ENCODE results near the gene MAGEA9.
A peak's percentile ranks its signal among the peaks of the same experiment; 100 is the strongest.
"Not testable (repeated sequence)": the region's sequence is repeated elsewhere in the genome, so short reads cannot be mapped to it uniquely, and the experiment has no call there.

MAGEA9 gene

GRCh38 chrX:149818652-149819051 is 36.9 kb downstream of the MAGEA9 start:
- DNase-seq, result no peak

- no peak for DNase-seq
Measured at GRCh38 chrX:149819371-149819770, 37.6 kb downstream of the MAGEA9 start.

- peak; percentile 14 for DNase-seq
Measured at GRCh38 chrX:149825424-149825823, 43.7 kb downstream of the MAGEA9 start.

- DNase-seq, result no peak
Measured at GRCh38 chrX:149827254-149827653, 45.5 kb downstream of the MAGEA9 start.

GRCh38 chrX:149829751-149830191 is 48.0 kb downstream of the MAGEA9 start:
- DNase-seq, result no peak

- no peak for DNase-seq
Measured at GRCh38 chrX:149830192-149830873, 48.6 kb downstream of the MAGEA9 start.

- DNase-seq, result no peak
Measured at GRCh38 chrX:149831473-149831872, 49.7 kb downstream of the MAGEA9 start.

- DNase-seq, result not testable (repeated sequence)
Measured at GRCh38 chrX:149836728-149837127, 55.0 kb downstream of the MAGEA9 start.

GRCh38 chrX:149837167-149837566 is 55.4 kb downstream of the MAGEA9 start:
- DNase-seq, result no peak
